Fibroblast of mammary gland (primary cell): ENCODE measurements around the gene EIF2B1.
"Not testable (repeated sequence)": the region's sequence is repeated elsewhere in the genome, so short reads cannot be mapped to it uniquely, and the experiment has no call there.

Experiments
- DNase-seq: peaks from one replicate; pipeline ENCODE4 v3.0.0-alpha.2; 2010; ENCODE audit warnings: low read depth
- H3K4me3 ChIP-seq: 2 replicates; pipeline ENCODE4 v1.5.1; 2011; ENCODE audit warnings: low read depth, mild to moderate bottlenecking, low read length, moderate library complexity; ENCODE audit not compliant: control insufficient read depth
- CTCF ChIP-seq: conservative IDR thresholded peaks from 2 replicates; pipeline ENCODE4 v1.5.1; 2011; ENCODE audit warnings: low read depth, low read length, inconsistent platforms; ENCODE audit not compliant: control insufficient read depth, insufficient read depth

EIF2B1 gene

DNA sequence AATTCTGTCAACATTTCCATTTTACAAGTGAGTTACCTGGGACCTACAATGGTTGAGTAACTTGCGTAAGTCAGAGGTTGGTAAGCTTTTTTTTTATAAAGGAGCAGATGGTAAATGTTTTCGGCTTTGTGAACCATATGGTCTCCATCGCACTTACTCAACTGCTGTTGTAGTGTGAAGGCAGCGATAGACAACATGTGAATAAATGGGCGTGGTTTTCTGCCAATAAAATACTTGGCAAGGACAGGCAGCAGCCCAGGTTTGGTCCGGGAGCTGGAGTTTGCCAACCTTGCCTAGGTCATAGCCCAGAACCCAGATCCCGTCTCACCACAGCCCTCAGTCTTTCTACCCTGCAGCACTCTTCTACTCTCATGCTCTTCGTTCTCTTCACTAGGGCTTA, 25.3 kb downstream of the EIF2B1 start:
- no peak for DNase-seq
- no peak for TF ChIP-seq CTCF
- H3K4me3 ChIP-seq: no peak overlapping the region

GRCh38 chr12:123607756-123608155, 25.7 kb downstream of the EIF2B1 start:
- no peak for TF ChIP-seq CTCF
- no peak for DNase-seq
- H3K4me3 ChIP-seq: no peak overlapping the region

DNA sequence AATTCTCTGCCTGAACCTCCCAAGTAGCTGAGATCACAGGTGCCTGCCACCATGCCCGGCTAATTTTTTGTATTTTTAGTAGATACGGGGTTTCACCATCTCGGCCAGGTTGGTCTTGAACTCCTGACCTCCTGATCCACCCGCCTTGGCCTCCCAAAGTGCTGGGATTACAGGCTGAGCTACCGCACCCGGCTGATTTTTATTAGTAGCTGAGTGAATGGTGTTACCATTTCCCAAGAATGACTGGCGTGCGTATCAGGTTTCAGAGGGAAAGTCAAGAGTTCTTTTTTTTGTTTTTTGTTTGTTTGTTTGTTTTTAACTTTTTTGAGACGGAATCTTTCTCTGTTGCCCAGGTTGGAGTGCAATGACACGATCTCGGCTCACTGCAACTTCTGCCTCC, 30.0 kb downstream of the EIF2B1 start:
- not testable (repeated sequence) for H3K4me3 ChIP-seq, DNase-seq

- TF ChIP-seq CTCF: no peak
- peak overlapping the region; percentile 98 for H3K4me3 ChIP-seq
- peak; percentile 12 for DNase-seq
These were observed 30.8 kb downstream of the EIF2B1 start for GRCh38 chr12:123602651-123603195.

GRCh38 chr12:123601602-123602489, 31.6 kb downstream of the EIF2B1 start, which contains the start of gene DDX55:
Gene DDX55, plus strand, starts transcription at chr12:123602099. Its CDS starts 50 bp downstream, at chr12:123602149.
- H3K4me3 ChIP-seq: peak within 1 kb of the TSS; percentile 98
- TF ChIP-seq CTCF: peak; percentile 17
- DNase-seq: peak; percentile 79

- DNase-seq: no peak
- H3K4me3 ChIP-seq: no peak overlapping the region
- no peak for TF ChIP-seq CTCF
These were observed 33.8 kb downstream of the EIF2B1 start for GRCh38 chr12:123599721-123600120.

GRCh38 chr12:123599310-123599709, 34.2 kb downstream of the EIF2B1 start:
- DNase-seq: no peak
- H3K4me3 ChIP-seq: no peak overlapping the region
- TF ChIP-seq CTCF: no peak
